WTC11 (cell line): Measurements from ENCODE around the gene PTPRF. TPM values are rescaled to one million over a fixed set of nuclear protein-coding genes. Genes with fewer than 3 reads are reported as not detected.

Source experiments
- CREM ChIP-seq: sonication (generic); formaldehyde crosslinking; IDR thresholded peaks from 2 replicates; pipeline ENCODE4 v1.8.1; 2022; ENCODE audit warnings: mild to moderate bottlenecking, missing genetic modification reagents, moderate library complexity
- FOXP1 ChIP-seq: sonication (generic); formaldehyde crosslinking; IDR thresholded peaks from 2 replicates; pipeline ENCODE4 v1.8.0; 2022; ENCODE audit warnings: missing genetic modification reagents, mild to moderate bottlenecking, moderate library complexity, borderline replicate concordance
- GTF2I ChIP-seq: fragments of 250-450 bp; sonication (Bioruptor Pico); conservative IDR thresholded peaks from 2 replicates; pipeline ENCODE4 v1.4.0; 2021; ENCODE audit warnings: mild to moderate bottlenecking
- JUN ChIP-seq: sonication (generic); formaldehyde crosslinking; IDR thresholded peaks from 2 replicates; pipeline ENCODE4 v1.8.0; 2023; ENCODE audit warnings: mild to moderate bottlenecking, missing genetic modification reagents
- KAT7 ChIP-seq: sonication (generic); formaldehyde crosslinking; IDR thresholded peaks from 2 replicates; pipeline ENCODE4 v1.8.1; 2023; ENCODE audit warnings: missing genetic modification reagents, mild to moderate bottlenecking, borderline replicate concordance
- NFATC4 ChIP-seq: fragments of 250-450 bp; sonication (Bioruptor Pico); IDR thresholded peaks from 2 replicates; pipeline ENCODE4 v1.9.0; 2021; ENCODE audit warnings: mild to moderate bottlenecking
- RORB ChIP-seq: fragments of 250-450 bp; sonication (Bioruptor Pico); IDR thresholded peaks from 2 replicates; pipeline ENCODE4 v1.9.0; 2021; ENCODE audit warnings: mild to moderate bottlenecking
- SOX15 ChIP-seq: fragments of 250-450 bp; sonication (Bioruptor Pico); IDR thresholded peaks from 2 replicates; pipeline ENCODE4 v1.9.0; 2021; ENCODE audit warnings: mild to moderate bottlenecking
- TCF7 ChIP-seq: sonication (generic); formaldehyde crosslinking; IDR thresholded peaks from 2 replicates; pipeline ENCODE4 v1.8.0; 2022; ENCODE audit warnings: mild to moderate bottlenecking, low read depth, missing genetic modification reagents, moderate library complexity
- TEAD4 ChIP-seq: sonication (generic); formaldehyde crosslinking; IDR thresholded peaks from 2 replicates; pipeline ENCODE4 v1.8.0; 2022; ENCODE audit warnings: mild to moderate bottlenecking, missing genetic modification reagents
- ZNF416 ChIP-seq: fragments of 250-450 bp; sonication (Bioruptor Pico); IDR thresholded peaks from 2 replicates; pipeline ENCODE4 v1.9.0; 2021; ENCODE audit warnings: mild to moderate bottlenecking, inconsistent platforms
- total RNA-seq: library from RNA; stranded (reverse); gene quantifications from 3 replicates; pipeline ENCODE4 v1.2.3, GENCODE V29; 2021
- TF ChIP-seq, protein P1 (sequence below): sonication (generic); formaldehyde crosslinking; IDR thresholded peaks from 2 replicates; pipeline ENCODE4 v1.8.0; 2023; ENCODE audit warnings: missing genetic modification reagents
- TF ChIP-seq, protein P2 (sequence below): sonication (generic); formaldehyde crosslinking; IDR thresholded peaks from 2 replicates; pipeline ENCODE4 v1.8.0; 2022; ENCODE audit warnings: mild to moderate bottlenecking, missing genetic modification reagents
- TF ChIP-seq, protein P3 (sequence below): sonication (generic); formaldehyde crosslinking; IDR thresholded peaks from 2 replicates; pipeline ENCODE4 v1.8.0; 2022; ENCODE audit warnings: mild to moderate bottlenecking, missing genetic modification reagents
- TF ChIP-seq, protein P4 (sequence below): sonication (generic); formaldehyde crosslinking; IDR thresholded peaks from 2 replicates; pipeline ENCODE4 v1.8.1; 2022; ENCODE audit warnings: mild to moderate bottlenecking, moderate library complexity, missing genetic modification reagents
- TF ChIP-seq, protein P5 (sequence below): sonication (generic); formaldehyde crosslinking; IDR thresholded peaks from 2 replicates; pipeline ENCODE4 v1.8.0; 2022; ENCODE audit warnings: mild to moderate bottlenecking, missing genetic modification reagents
- TF ChIP-seq, protein P6 (sequence below): fragments of 250-450 bp; sonication (Bioruptor Pico); IDR thresholded peaks from 2 replicates; pipeline ENCODE4 v1.9.0; 2021; ENCODE audit warnings: mild to moderate bottlenecking
- TF ChIP-seq, protein P7 (sequence below): sonication (generic); formaldehyde crosslinking; IDR thresholded peaks from 2 replicates; pipeline ENCODE4 v1.8.0; 2023; ENCODE audit warnings: missing genetic modification reagents, mild to moderate bottlenecking, borderline replicate concordance
- TF ChIP-seq, protein P8 (sequence below): sonication (generic); formaldehyde crosslinking; IDR thresholded peaks from 2 replicates; pipeline ENCODE4 v1.8.0; 2022; ENCODE audit warnings: missing genetic modification reagents
- TF ChIP-seq, protein P9 (sequence below): fragments of 250-450 bp; sonication (Bioruptor Pico); IDR thresholded peaks from 2 replicates; pipeline ENCODE4 v1.9.0; 2021; ENCODE audit warnings: mild to moderate bottlenecking

PTPRF gene
- total RNA-seq, 1 experiment from 2014 or later = 248 TPM

DNA sequence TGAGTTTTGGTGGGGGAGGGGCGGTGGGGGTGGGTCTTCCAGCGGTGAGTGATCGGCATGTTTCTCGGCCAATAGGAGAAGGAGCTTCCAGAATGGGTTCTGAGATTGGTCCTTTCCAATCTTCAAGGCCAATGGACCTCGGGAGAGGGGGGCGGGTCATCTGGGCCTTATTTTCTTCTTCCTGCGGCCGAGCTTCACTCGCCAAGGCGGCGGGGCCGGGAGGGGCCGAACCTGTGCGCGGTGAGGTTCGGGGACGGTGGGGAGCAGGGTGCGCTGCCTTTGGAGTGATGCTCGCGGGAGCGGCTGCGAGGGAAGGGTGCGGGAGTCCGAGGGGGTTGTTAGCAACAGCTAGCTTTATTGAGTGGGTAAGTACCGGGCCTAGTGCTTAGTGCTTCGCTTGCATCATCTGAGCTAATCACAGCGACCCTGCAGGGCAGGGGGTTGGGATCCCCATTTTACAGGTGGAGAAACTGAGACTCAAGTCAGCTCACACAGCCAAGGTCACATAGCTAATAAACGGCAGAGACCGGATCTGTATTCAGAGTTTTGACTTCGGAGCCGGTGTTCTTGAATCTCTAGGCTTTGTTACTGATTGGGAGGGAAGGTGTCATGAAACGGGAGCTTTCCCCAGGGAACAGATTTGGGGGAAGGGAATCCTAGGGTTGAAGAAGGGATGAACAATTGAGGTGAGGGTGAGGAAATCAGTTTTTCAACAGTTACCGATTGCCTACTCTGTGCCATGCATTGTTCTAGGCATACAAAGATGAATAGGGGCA lies 119.8 kb downstream of the PTPRF start (continued):
- TF ChIP-seq, protein P1, sequence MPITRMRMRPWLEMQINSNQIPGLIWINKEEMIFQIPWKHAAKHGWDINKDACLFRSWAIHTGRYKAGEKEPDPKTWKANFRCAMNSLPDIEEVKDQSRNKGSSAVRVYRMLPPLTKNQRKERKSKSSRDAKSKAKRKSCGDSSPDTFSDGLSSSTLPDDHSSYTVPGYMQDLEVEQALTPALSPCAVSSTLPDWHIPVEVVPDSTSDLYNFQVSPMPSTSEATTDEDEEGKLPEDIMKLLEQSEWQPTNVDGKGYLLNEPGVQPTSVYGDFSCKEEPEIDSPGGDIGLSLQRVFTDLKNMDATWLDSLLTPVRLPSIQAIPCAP (CRISPR knock-in tag) = peak; percentile 33; the same call in 1 of the 2 replicates
- peak; percentile 96 for TF ChIP-seq ZNF416
- TF ChIP-seq TEAD4 (CRISPR knock-in tag) = peak; percentile 46; the same call in 1 of the 2 replicates
- peak; percentile 98 for TF ChIP-seq GTF2I (CRISPR knock-in tag)
- TF ChIP-seq, protein P2, sequence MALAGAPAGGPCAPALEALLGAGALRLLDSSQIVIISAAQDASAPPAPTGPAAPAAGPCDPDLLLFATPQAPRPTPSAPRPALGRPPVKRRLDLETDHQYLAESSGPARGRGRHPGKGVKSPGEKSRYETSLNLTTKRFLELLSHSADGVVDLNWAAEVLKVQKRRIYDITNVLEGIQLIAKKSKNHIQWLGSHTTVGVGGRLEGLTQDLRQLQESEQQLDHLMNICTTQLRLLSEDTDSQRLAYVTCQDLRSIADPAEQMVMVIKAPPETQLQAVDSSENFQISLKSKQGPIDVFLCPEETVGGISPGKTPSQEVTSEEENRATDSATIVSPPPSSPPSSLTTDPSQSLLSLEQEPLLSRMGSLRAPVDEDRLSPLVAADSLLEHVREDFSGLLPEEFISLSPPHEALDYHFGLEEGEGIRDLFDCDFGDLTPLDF = 0 out of 2 replicates have a peak, but pooled peaks have one; percentile 55
- TF ChIP-seq CREM = no peak
- TF ChIP-seq JUN (CRISPR knock-in tag) = no peak; the same call in 1 of the 2 replicates
- no peak for TF ChIP-seq TCF7 (CRISPR knock-in tag)
- TF ChIP-seq, protein P3, sequence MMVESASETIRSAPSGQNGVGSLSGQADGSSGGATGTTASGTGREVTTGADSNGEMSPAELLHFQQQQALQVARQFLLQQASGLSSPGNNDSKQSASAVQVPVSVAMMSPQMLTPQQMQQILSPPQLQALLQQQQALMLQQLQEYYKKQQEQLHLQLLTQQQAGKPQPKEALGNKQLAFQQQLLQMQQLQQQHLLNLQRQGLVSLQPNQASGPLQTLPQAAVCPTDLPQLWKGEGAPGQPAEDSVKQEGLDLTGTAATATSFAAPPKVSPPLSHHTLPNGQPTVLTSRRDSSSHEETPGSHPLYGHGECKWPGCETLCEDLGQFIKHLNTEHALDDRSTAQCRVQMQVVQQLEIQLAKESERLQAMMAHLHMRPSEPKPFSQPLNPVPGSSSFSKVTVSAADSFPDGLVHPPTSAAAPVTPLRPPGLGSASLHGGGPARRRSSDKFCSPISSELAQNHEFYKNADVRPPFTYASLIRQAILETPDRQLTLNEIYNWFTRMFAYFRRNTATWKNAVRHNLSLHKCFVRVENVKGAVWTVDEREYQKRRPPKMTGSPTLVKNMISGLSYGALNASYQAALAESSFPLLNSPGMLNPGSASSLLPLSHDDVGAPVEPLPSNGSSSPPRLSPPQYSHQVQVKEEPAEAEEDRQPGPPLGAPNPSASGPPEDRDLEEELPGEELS = peak; percentile 63
- peak; percentile 92 for TF ChIP-seq NFATC4
- 0 out of 2 replicates have a peak, but pooled peaks have one; percentile 68 for TF ChIP-seq SOX15 (CRISPR knock-in tag)
- TF ChIP-seq KAT7 (CRISPR knock-in tag) = peak; percentile 68; the same call in 1 of the 2 replicates
- peak; percentile 83; the same call in 1 of the 2 replicates for TF ChIP-seq RORB (CRISPR knock-in tag)
- TF ChIP-seq, protein P4, sequence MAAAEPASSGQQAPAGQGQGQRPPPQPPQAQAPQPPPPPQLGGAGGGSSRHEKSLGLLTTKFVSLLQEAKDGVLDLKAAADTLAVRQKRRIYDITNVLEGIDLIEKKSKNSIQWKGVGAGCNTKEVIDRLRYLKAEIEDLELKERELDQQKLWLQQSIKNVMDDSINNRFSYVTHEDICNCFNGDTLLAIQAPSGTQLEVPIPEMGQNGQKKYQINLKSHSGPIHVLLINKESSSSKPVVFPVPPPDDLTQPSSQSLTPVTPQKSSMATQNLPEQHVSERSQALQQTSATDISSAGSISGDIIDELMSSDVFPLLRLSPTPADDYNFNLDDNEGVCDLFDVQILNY (CRISPR knock-in tag) = no peak
- peak; percentile 88 for TF ChIP-seq FOXP1 (CRISPR knock-in tag)
- TF ChIP-seq, protein P5, sequence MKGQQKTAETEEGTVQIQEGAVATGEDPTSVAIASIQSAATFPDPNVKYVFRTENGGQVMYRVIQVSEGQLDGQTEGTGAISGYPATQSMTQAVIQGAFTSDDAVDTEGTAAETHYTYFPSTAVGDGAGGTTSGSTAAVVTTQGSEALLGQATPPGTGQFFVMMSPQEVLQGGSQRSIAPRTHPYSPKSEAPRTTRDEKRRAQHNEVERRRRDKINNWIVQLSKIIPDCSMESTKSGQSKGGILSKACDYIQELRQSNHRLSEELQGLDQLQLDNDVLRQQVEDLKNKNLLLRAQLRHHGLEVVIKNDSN (CRISPR knock-in tag) = peak; percentile 51; the same call in 1 of the 2 replicates
- TF ChIP-seq, protein P6, sequence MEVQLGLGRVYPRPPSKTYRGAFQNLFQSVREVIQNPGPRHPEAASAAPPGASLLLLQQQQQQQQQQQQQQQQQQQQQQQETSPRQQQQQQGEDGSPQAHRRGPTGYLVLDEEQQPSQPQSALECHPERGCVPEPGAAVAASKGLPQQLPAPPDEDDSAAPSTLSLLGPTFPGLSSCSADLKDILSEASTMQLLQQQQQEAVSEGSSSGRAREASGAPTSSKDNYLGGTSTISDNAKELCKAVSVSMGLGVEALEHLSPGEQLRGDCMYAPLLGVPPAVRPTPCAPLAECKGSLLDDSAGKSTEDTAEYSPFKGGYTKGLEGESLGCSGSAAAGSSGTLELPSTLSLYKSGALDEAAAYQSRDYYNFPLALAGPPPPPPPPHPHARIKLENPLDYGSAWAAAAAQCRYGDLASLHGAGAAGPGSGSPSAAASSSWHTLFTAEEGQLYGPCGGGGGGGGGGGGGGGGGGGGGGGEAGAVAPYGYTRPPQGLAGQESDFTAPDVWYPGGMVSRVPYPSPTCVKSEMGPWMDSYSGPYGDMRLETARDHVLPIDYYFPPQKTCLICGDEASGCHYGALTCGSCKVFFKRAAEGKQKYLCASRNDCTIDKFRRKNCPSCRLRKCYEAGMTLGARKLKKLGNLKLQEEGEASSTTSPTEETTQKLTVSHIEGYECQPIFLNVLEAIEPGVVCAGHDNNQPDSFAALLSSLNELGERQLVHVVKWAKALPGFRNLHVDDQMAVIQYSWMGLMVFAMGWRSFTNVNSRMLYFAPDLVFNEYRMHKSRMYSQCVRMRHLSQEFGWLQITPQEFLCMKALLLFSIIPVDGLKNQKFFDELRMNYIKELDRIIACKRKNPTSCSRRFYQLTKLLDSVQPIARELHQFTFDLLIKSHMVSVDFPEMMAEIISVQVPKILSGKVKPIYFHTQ = peak; percentile 93; the same call in 1 of the 2 replicates
- TF ChIP-seq, protein P7, sequence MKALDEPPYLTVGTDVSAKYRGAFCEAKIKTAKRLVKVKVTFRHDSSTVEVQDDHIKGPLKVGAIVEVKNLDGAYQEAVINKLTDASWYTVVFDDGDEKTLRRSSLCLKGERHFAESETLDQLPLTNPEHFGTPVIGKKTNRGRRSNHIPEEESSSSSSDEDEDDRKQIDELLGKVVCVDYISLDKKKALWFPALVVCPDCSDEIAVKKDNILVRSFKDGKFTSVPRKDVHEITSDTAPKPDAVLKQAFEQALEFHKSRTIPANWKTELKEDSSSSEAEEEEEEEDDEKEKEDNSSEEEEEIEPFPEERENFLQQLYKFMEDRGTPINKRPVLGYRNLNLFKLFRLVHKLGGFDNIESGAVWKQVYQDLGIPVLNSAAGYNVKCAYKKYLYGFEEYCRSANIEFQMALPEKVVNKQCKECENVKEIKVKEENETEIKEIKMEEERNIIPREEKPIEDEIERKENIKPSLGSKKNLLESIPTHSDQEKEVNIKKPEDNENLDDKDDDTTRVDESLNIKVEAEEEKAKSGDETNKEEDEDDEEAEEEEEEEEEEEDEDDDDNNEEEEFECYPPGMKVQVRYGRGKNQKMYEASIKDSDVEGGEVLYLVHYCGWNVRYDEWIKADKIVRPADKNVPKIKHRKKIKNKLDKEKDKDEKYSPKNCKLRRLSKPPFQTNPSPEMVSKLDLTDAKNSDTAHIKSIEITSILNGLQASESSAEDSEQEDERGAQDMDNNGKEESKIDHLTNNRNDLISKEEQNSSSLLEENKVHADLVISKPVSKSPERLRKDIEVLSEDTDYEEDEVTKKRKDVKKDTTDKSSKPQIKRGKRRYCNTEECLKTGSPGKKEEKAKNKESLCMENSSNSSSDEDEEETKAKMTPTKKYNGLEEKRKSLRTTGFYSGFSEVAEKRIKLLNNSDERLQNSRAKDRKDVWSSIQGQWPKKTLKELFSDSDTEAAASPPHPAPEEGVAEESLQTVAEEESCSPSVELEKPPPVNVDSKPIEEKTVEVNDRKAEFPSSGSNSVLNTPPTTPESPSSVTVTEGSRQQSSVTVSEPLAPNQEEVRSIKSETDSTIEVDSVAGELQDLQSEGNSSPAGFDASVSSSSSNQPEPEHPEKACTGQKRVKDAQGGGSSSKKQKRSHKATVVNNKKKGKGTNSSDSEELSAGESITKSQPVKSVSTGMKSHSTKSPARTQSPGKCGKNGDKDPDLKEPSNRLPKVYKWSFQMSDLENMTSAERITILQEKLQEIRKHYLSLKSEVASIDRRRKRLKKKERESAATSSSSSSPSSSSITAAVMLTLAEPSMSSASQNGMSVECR (CRISPR knock-in tag) = peak; percentile 92
- TF ChIP-seq, protein P8, sequence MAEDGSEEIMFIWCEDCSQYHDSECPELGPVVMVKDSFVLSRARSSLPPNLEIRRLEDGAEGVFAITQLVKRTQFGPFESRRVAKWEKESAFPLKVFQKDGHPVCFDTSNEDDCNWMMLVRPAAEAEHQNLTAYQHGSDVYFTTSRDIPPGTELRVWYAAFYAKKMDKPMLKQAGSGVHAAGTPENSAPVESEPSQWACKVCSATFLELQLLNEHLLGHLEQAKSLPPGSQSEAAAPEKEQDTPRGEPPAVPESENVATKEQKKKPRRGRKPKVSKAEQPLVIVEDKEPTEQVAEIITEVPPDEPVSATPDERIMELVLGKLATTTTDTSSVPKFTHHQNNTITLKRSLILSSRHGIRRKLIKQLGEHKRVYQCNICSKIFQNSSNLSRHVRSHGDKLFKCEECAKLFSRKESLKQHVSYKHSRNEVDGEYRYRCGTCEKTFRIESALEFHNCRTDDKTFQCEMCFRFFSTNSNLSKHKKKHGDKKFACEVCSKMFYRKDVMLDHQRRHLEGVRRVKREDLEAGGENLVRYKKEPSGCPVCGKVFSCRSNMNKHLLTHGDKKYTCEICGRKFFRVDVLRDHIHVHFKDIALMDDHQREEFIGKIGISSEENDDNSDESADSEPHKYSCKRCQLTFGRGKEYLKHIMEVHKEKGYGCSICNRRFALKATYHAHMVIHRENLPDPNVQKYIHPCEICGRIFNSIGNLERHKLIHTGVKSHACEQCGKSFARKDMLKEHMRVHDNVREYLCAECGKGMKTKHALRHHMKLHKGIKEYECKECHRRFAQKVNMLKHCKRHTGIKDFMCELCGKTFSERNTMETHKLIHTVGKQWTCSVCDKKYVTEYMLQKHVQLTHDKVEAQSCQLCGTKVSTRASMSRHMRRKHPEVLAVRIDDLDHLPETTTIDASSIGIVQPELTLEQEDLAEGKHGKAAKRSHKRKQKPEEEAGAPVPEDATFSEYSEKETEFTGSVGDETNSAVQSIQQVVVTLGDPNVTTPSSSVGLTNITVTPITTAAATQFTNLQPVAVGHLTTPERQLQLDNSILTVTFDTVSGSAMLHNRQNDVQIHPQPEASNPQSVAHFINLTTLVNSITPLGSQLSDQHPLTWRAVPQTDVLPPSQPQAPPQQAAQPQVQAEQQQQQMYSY (CRISPR knock-in tag) = 0 out of 2 replicates have a peak, but pooled peaks have one; percentile 32
- TF ChIP-seq, protein P9, sequence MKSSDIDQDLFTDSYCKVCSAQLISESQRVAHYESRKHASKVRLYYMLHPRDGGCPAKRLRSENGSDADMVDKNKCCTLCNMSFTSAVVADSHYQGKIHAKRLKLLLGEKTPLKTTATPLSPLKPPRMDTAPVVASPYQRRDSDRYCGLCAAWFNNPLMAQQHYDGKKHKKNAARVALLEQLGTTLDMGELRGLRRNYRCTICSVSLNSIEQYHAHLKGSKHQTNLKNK (CRISPR knock-in tag) = peak; percentile 97
